Epithelial cell of esophagus (primary cell): ENCODE results near the gene CNOT6.
"Not testable (repeated sequence)": the region's sequence is repeated elsewhere in the genome, so short reads cannot be mapped to it uniquely, and the experiment has no call there.

Source experiments
- DNase-seq: peaks from one replicate; pipeline ENCODE4 v3.0.0; 2010; ENCODE audit warnings: low read depth
- H3K4me3 ChIP-seq: 2 replicates; pipeline ENCODE4 v1.5.1; 2011; ENCODE audit warnings: mild to moderate bottlenecking, low read length, control low read depth
- CTCF ChIP-seq: IDR thresholded peaks from 2 replicates; pipeline ENCODE4 v1.5.1; 2011; ENCODE audit warnings: low read depth, mild to moderate bottlenecking, low read length, control low read depth, inconsistent platforms; ENCODE audit not compliant: insufficient read depth; ENCODE audit errors: missing control alignments

Gene CNOT6

GRCh38 chr5:180521591-180521990 lies 27.4 kb downstream of the CNOT6 start:
- DNase-seq: no peak
- H3K4me3 ChIP-seq: no peak overlapping the region
- TF ChIP-seq CTCF: no peak

- TF ChIP-seq CTCF: no peak
- no peak for DNase-seq
- no peak overlapping the region for H3K4me3 ChIP-seq
Measured at GRCh38 chr5:180522330-180522729, 28.2 kb downstream of the CNOT6 start.

- no peak for TF ChIP-seq CTCF
- no peak overlapping the region for H3K4me3 ChIP-seq
- no peak for DNase-seq
Measured at GRCh38 chr5:180523629-180524466, 29.7 kb downstream of the CNOT6 start.

- no peak overlapping the region for H3K4me3 ChIP-seq
- no peak for DNase-seq
- TF ChIP-seq CTCF: no peak
Measured at GRCh38 chr5:180525399-180525798, 31.2 kb downstream of the CNOT6 start.

GRCh38 chr5:180526269-180526668 lies 32.1 kb downstream of the CNOT6 start:
- no peak for TF ChIP-seq CTCF
- no peak for DNase-seq
- H3K4me3 ChIP-seq: no peak overlapping the region

- DNase-seq: no peak
- H3K4me3 ChIP-seq: no peak overlapping the region
- TF ChIP-seq CTCF: no peak
Measured at GRCh38 chr5:180527659-180528058, 33.5 kb downstream of the CNOT6 start.

- not testable (repeated sequence) for H3K4me3 ChIP-seq, DNase-seq
Measured at GRCh38 chr5:180531036-180531585, 36.9 kb downstream of the CNOT6 start.
